T-cell (primary cell): Measurements from ENCODE around the gene IMP3. TPM values are rescaled to one million over a fixed set of nuclear protein-coding genes. Genes with fewer than 3 reads are reported as not detected.

ENCODE experiments used
- ATAC-seq, 4 experiments: fragments of 200-7000 bp in 3 of 4; fragments of 150-1000 bp in 1 of 4; cut with Tn5 transposase; replicated peaks in 1 of 4; 1 replicate in 3 of 4; 2 replicates in 1 of 4; pipeline ENCODE4 v1.10.0; 2021; ENCODE audit warnings: moderate library complexity in 3 of 4, mild to moderate bottlenecking in 2 of 4, moderate number of reproducible peaks in 1 of 4
- CTCF ChIA-PET, 2 donors: fragments of 300-600 bp; sonication (Branson Sonifier 250); formaldehyde crosslinking; loops; one replicate each; lab custom pipeline; 2022; ENCODE audit warnings: antibody characterized with exemption in 2 of 2; lab: Charles Lee
- POLR2A ChIA-PET, 2 donors: fragments of 300-600 bp; sonication (Branson Sonifier 250); formaldehyde crosslinking; loops; one replicate each; lab custom pipeline; 2022; ENCODE audit warnings: antibody characterized with exemption in 2 of 2; lab: Charles Lee
- DNase-seq, 35 experiments: peaks; one replicate each; pipeline versions ENCODE4 v3.0.0 to v3.0.0-alpha.2; 2013 to 2023
- H3K27ac ChIP-seq: one replicate; pipeline ENCODE4 v1.5.1; 2013; ENCODE audit warnings: low read length
- H3K27me3 ChIP-seq, 2 experiments: replicated peaks in 1 of 2; 1 replicate in 1 of 2; 2 replicates in 1 of 2; pipeline versions ENCODE4 v1.6.1 to v1.7.0; 2013; ENCODE audit warnings: low read length in 1 of 2, mixed read lengths in 1 of 2; ENCODE audit not compliant: control insufficient read depth in 2 of 2, insufficient read depth in 2 of 2; ENCODE audit errors: extremely low read depth in 1 of 2
- H3K36me3 ChIP-seq, 2 donors: 1 replicate in 1 of 2; 2 replicates in 1 of 2; pipeline versions ENCODE4 v1.6.1 to v1.7.0; 2013; ENCODE audit warnings: low read length in 1 of 2; ENCODE audit not compliant: control insufficient read depth in 2 of 2, insufficient read depth in 1 of 2; ENCODE audit errors: extremely low read depth in 1 of 2
- H3K4me1 ChIP-seq, 2 experiments: 1 replicate in 1 of 2; 2 replicates in 1 of 2; pipeline versions ENCODE4 v1.6.1 to v1.7.0; 2013; ENCODE audit warnings: low read length in 2 of 2, mixed read lengths in 1 of 2; ENCODE audit not compliant: insufficient read depth in 2 of 2, control insufficient read depth in 1 of 2; ENCODE audit errors: extremely low read depth in 1 of 2
- H3K4me3 ChIP-seq, 2 donors: 1 replicate in 1 of 2; 2 replicates in 1 of 2; pipeline versions ENCODE4 v1.5.1 to v1.7.0; 2013; ENCODE audit warnings: mild to moderate bottlenecking in 2 of 2, low read length in 1 of 2, moderate library complexity in 1 of 2; ENCODE audit not compliant: control insufficient read depth in 1 of 2; ENCODE audit errors: extremely low read depth in 1 of 2
- H3K9me3 ChIP-seq: 2 replicates; pipeline ENCODE4 v1.7.0; 2013
- H3K27ac Mint-ChIP-seq, 2 donors: one replicate each; pipeline ENCODE4 v1.8.0; 2020 to 2021; ENCODE audit warnings: mild to moderate bottlenecking in 2 of 2, mixed read lengths in 2 of 2
- H3K27me3 Mint-ChIP-seq, 2 donors: one replicate each; pipeline ENCODE4 v1.8.0; 2021 to 2022; ENCODE audit warnings: mixed read lengths in 2 of 2
- H3K36me3 Mint-ChIP-seq: one replicate; pipeline ENCODE4 v1.8.0; 2021; ENCODE audit warnings: mixed read lengths
- H3K4me1 Mint-ChIP-seq, 3 donors: one replicate each; pipeline ENCODE4 v1.8.0; 2020 to 2022; ENCODE audit warnings: mixed read lengths in 3 of 3, mild to moderate bottlenecking in 1 of 3
- H3K4me3 Mint-ChIP-seq, 3 donors: one replicate each; pipeline ENCODE4 v1.8.0; 2020 to 2022; ENCODE audit warnings: mild to moderate bottlenecking in 3 of 3, mixed read lengths in 3 of 3, moderate library complexity in 3 of 3
- H3K9me3 Mint-ChIP-seq, 3 donors: one replicate each; pipeline ENCODE4 v1.8.0; 2020 to 2022; ENCODE audit warnings: mixed read lengths in 3 of 3
- WGBS: methylation state at CpG from one replicate; pipeline ENCODE4 v1.1.5; 2013; ENCODE audit warnings: missing lambda C conversion rate; ENCODE audit not compliant: insufficient coverage; 5-methylcytosine and 5-hydroxymethylcytosine counted together
- total RNA-seq, 35 experiments: library from RNA in 6 of 35; stranded (reverse) in 6 of 35; fragments of 120-200 nt in 1 of 35; gene quantifications; one replicate each; pipeline versions ENCODE4 v1.2.1 to v1.2.4 and lab custom pipeline; 2013 to 2026

Gene IMP3
- total RNA-seq, 5 donors from 2014 or later (not counting 1 experiment from before 2014, with no cell fraction given), result 39.6 to 86.6 (median 81.8) TPM

DNA sequence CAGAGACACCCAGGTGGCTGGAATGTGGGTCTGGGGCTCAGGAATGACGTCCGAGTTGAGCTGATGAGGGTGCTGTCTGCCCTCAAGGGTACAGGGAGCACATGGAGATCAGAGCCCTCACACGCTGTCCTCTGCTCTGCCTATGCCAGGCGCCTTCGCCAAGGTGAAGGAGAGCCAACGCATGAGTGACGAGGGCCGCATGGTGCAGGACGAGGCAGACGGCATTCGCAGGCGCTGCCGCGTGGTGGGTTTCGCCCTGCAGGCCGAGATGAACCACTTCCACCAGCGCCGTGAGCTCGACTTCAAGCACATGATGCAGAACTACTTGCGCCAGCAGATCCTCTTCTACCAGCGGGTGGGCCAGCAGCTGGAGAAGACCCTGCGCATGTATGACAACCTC is 16.8 kb upstream of the IMP3 start:
- Mint-ChIP-seq H3K4me1 (peaks cover 4 to 8% (median 6%) of the 10 kb centered on the region in 3 donors), H3K27ac (no peak overlapping the region), H3K27me3 (no peaks in the 10 kb centered on the region), H3K4me3 (no peak overlapping the region), H3K36me3 (no peaks in the 10 kb centered on the region), H3K9me3 (no peaks in the 10 kb centered on the region)
- Histone ChIP-seq H3K4me3 (no peak overlapping the region), H3K4me1 (peaks cover 0 to 8% of the 10 kb centered on the region in 2 experiments), H3K27me3 (no peaks in the 10 kb centered on the region), H3K36me3 (no peaks in the 10 kb centered on the region), H3K9me3 (no peaks in the 10 kb centered on the region), H3K27ac (no peak overlapping the region)
- no peak for ATAC-seq
- no peak for DNase-seq
- ChIA-PET POLR2A (no interaction called here), CTCF (no interaction called here)
- 99% methylated on average over 15 of the region's 22 CpGs for WGBS

DNA sequence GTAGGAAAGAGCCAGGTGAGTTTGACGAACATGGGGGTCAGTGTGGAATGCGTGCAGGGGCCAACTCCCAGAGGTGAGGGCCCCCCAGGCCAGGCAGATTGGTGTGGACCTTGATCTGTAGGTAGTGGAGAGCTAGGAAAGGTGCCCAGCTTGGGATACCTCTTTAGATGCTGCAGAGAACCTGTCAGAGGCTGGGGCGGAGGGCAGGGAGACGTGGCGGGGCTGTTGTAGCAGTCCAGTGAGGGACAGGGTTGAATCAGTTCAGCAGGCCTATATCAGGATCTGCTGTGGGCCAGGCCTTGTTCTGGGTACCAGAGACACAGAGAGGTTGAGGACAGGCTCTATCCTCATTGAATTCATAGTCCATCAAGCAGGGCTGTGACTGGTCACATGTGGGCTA is 16.3 kb upstream of the IMP3 start:
- Histone ChIP-seq H3K27ac (no peak overlapping the region), H3K4me1 (peaks cover 0 to 12% of the 10 kb centered on the region in 2 experiments), H3K4me3 (no peak overlapping the region), H3K36me3 (no peaks in the 10 kb centered on the region), H3K9me3 (no peaks in the 10 kb centered on the region), H3K27me3 (no peaks in the 10 kb centered on the region)
- no peaks in the 10 kb centered on the region for H3K36me3 Mint-ChIP-seq
- POLR2A ChIA-PET, result no interaction called here
- no peak for ATAC-seq
- H3K27me3 Mint-ChIP-seq, result no peaks in the 10 kb centered on the region
- CTCF ChIA-PET, result no interaction called here
- no peak overlapping the region for H3K4me3 Mint-ChIP-seq
- H3K4me1 Mint-ChIP-seq, result peaks cover 9 to 13% (median 10%) of the 10 kb centered on the region in 3 donors
- no peaks in the 10 kb centered on the region for H3K9me3 Mint-ChIP-seq
- no peak overlapping the region for H3K27ac Mint-ChIP-seq
- WGBS, result 96% methylated on average over 5 of the region's 5 CpGs
- no peak for DNase-seq

DNA sequence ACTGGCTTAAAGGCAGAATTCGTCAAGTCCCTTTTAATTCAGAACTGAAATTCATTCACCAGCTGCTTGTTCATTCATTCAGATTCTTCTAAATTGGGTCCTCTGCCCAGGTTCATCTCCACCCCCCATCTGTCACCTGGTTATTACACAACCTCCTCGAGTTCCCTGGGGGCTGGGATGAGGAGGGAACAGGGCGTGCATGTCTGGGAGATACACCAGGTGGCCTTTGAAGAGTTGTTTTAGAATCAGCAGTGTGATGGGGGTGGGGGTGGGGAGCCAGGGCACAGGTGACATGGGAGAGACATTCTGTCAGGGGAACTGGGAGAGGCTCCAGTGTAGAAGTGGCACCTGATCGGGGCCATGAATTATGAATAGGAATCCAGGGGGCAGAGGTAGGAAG is 15.9 kb upstream of the IMP3 start:
- WGBS, result 78% methylated on average over 3 of the region's 4 CpGs
- H3K4me3 ChIP-seq, result no peak overlapping the region
- no peak overlapping the region for H3K27ac ChIP-seq
- ATAC-seq (no peak), DNase-seq (no peak)
- Mint-ChIP-seq H3K27me3 (no peaks in the 10 kb centered on the region), H3K4me3 (no peak overlapping the region), H3K36me3 (no peaks in the 10 kb centered on the region), H3K9me3 (no peaks in the 10 kb centered on the region), H3K4me1 (peaks cover 13 to 17% (median 14%) of the 10 kb centered on the region in 3 donors), H3K27ac (no peak overlapping the region)
- H3K4me1 ChIP-seq, result peaks cover 0 to 15% of the 10 kb centered on the region in 2 experiments
- no peaks in the 10 kb centered on the region for H3K27me3 ChIP-seq
- H3K36me3 ChIP-seq, result no peaks in the 10 kb centered on the region
- no peaks in the 10 kb centered on the region for H3K9me3 ChIP-seq
- ChIA-PET CTCF (no interaction called here), POLR2A (interaction anchor here in 1 of 2 donors (0.6 kb wide), 1 partner anchor 561 kb away, joined by 3 read pairs; no protein-coding TSS in a partner anchor)

DNA sequence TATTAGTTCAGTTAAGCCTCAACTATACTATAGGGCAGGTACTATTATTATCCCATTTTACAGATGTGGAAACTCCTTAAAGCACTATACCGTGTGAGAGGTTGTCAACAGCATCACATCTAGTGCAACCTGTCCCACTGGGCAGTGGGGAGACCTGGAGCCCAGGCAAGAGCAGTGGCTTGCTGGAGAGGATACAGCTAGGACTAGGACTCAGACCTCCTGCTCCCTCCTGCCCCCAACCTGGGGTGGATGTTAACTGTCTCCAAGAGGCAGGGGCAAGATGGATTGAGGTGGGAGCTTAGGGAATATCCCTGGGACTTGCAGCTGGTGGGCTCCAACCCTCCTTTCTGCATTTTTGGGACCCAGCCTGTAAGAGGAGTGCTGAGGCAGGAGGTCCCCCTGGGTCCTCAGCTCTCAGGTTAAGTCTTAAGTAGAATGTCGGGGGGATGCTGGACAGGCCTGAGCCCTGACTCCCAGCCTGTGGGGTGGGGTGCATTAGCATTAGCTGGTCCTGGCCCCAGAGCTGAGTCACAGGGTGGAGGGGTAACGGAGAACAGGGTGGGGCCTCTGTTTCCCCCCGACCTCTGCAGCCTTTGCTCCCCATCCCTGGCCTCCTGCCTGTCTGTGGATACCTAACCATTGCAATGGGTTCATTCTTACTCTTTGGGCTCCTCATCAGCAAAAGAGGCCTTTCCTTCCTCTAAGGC is 14.3 kb upstream of the IMP3 start:
- Mint-ChIP-seq H3K36me3 (no peaks in the 10 kb centered on the region), H3K27ac (no peak overlapping the region), H3K4me3 (no peak overlapping the region), H3K4me1 (peaks cover 21 to 30% (median 25%) of the 10 kb centered on the region in 3 donors), H3K9me3 (no peaks in the 10 kb centered on the region), H3K27me3 (no peaks in the 10 kb centered on the region)
- H3K9me3 ChIP-seq, result no peaks in the 10 kb centered on the region
- H3K4me1 ChIP-seq, result peaks cover 0 to 15% of the 10 kb centered on the region in 2 experiments
- ChIA-PET POLR2A (no interaction called here), CTCF (interaction anchor here (0.6 kb wide), 2 partner anchors 77 to 736 kb away, joined by 3 read pairs; no protein-coding TSS in a partner anchor)
- DNase-seq (no peak), ATAC-seq (no peak)
- H3K36me3 ChIP-seq, result no peaks in the 10 kb centered on the region
- no peak overlapping the region for H3K27ac ChIP-seq
- WGBS, result 100% methylated on average over 2 of the region's 4 CpGs
- H3K4me3 ChIP-seq, result no peak overlapping the region
- H3K27me3 ChIP-seq, result no peaks in the 10 kb centered on the region

DNA sequence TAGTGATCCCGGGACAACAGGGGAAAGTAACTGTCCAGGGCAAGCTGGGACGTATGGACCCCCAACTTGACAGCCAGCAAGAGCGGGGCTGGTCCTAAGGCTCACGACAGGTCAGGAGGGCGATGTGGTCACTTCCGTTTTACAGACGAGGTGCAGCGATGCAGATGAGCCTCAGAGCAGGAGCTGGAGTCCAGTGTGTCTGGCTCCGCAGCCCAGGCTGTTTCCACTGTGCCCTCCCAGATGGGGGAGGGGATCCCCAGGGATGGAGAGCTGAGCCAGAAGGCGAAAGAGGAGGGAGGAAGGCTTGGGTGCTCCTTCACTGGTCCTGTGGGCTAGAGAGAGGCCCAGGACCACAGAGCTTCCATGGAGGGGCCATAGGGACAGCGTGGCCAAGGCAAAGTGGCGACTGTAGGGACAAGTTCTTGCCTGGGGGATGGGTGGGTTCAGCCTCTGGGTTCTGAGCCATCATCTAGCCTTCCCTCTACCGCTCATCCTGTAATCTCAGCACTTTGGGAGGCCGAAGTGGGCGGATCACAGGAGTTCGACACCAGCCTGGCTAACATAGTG is 13.4 kb upstream of the IMP3 start:
- no peaks in the 10 kb centered on the region for H3K27me3 Mint-ChIP-seq
- POLR2A ChIA-PET, result interaction anchor here in 1 of 2 donors (0.6 kb wide), 1 partner anchor 38 kb away, joined by 4 read pairs; no protein-coding TSS in a partner anchor
- peaks cover 0 to 18% of the 10 kb centered on the region in 2 experiments for H3K4me1 ChIP-seq
- H3K27ac Mint-ChIP-seq, result no peak overlapping the region
- no peaks in the 10 kb centered on the region for H3K27me3 ChIP-seq
- WGBS, result 91% methylated on average over 13 of the region's 16 CpGs
- H3K9me3 ChIP-seq, result no peaks in the 10 kb centered on the region
- H3K9me3 Mint-ChIP-seq, result no peaks in the 10 kb centered on the region
- no peak overlapping the region for H3K27ac ChIP-seq
- H3K4me3 ChIP-seq, result no peak overlapping the region
- no peaks in the 10 kb centered on the region for H3K36me3 ChIP-seq
- ATAC-seq (no peak), DNase-seq (no peak)
- CTCF ChIA-PET, result interaction anchor here (0.5 to 1.1 kb wide), 2 partner anchors 884 to 1197 kb away, joined by 3 to 4 read pairs; no protein-coding TSS in a partner anchor
- H3K36me3 Mint-ChIP-seq, result no peaks in the 10 kb centered on the region
- no peak overlapping the region for H3K4me3 Mint-ChIP-seq
- H3K4me1 Mint-ChIP-seq, result peaks cover 21 to 33% (median 25%) of the 10 kb centered on the region in 3 donors

DNA sequence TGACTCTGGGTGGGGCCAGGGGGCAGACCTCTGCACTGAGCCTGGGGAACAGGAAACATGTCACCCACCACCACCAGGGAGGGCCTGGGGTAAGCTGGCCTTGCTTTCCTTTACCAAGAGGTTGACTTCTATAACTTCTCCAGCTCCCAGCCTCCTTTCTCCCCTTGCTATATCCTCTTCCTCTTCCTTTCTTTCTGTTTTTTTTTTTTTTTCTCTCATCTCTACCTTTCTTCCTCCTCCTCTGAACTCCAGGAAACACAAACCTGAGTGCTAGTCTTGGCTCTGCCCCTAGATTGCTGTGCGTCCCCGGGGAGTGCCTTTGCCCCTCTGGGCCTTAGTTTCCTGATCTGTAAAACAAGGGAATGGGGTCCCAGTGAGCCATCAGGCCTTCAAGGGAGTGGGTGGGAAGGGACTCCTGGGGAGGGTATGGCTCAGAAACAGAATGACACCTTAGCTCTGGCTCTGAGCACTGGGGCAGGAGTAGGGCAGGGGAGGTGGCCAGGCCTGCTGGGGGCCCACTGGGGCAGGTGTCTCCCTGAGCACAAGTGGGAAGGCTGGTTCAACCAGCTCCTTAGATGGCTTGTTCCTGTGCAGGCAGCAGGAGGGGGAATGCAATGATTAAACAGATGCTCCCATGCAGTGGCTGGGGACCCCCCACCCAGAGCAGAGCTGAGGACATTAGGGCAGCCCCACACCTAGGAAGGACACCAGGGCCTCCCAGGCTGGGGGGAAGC is 12.0 kb upstream of the IMP3 start:
- no peak for DNase-seq
- no peaks in the 10 kb centered on the region for H3K36me3 Mint-ChIP-seq
- peak overlapping the region in 1 of 3 donors; percentile 26 for H3K4me3 Mint-ChIP-seq
- peak in 1 of 4 experiments; percentile 18 for ATAC-seq
- H3K9me3 ChIP-seq, result no peaks in the 10 kb centered on the region
- H3K4me1 Mint-ChIP-seq, result peaks cover 22 to 35% (median 26%) of the 10 kb centered on the region in 3 donors
- no CpG with 5 or more reads among the region's 2 CpGs for WGBS
- no peaks in the 10 kb centered on the region for H3K27me3 Mint-ChIP-seq
- H3K9me3 Mint-ChIP-seq, result no peaks in the 10 kb centered on the region
- H3K4me3 ChIP-seq, result no peak overlapping the region
- CTCF ChIA-PET, result interaction anchor here in 1 of 2 donors (1.1 kb wide), 1 partner anchor 882 kb away, joined by 3 read pairs; no protein-coding TSS in a partner anchor
- no peaks in the 10 kb centered on the region for H3K36me3 ChIP-seq
- H3K27ac ChIP-seq, result no peak overlapping the region
- H3K27ac Mint-ChIP-seq, result peak overlapping the region; percentile 23 to 58
- H3K4me1 ChIP-seq, result peaks cover under 1 to 26% of the 10 kb centered on the region in 2 experiments
- no peaks in the 10 kb centered on the region for H3K27me3 ChIP-seq
- POLR2A ChIA-PET, result no interaction called here
